HCT116 (cell line): ENCODE measurements around the gene NEDD4L.

ENCODE experiments used
- POLR2A ChIP-seq: IDR thresholded peaks from 2 replicates; pipeline ENCODE4 v1.7.0; 2011; ENCODE audit warnings: borderline replicate concordance; ENCODE audit not compliant: insufficient read depth, insufficient read length; ENCODE audit errors: extremely low read depth
- TCF7L2 ChIP-seq: IDR thresholded peaks from 2 replicates; pipeline ENCODE4 v1.7.0; 2011; ENCODE audit warnings: borderline replicate concordance, inconsistent platforms; ENCODE audit not compliant: insufficient read depth, insufficient read length; ENCODE audit errors: extremely low read depth

DNA sequence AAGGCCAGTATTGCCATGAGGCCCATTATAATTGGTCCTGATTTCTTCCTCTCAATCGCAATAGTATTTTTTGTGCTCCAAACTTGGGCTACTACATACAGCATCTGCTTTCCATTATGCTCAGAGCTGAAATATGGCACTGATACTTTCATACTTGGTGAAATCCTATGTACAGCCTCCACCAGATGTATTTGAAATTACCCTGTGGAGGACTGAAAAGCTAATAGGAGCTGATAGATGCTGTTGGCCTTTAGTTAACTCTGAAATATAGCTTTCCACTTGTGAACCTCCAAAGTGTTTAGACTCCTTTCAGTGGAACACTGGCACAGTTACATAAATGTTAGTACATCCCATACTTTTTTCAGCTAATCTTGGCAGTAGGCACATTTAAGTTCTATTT lies 205.7 kb downstream of the NEDD4L start:
- no peak for TF ChIP-seq POLR2A
- TF ChIP-seq TCF7L2: no peak
